ENCODE measurements around the gene TRAPPC10. TPM values are rescaled to one million over a fixed set of nuclear protein-coding genes. Genes with fewer than 3 reads are reported as not detected.

The TRAPPC10 gene
- total and polyA plus RNA-seq, 2 donors (not counting 1 experiment from before 2014, with no cell fraction given): 15.4 to 22.0 TPM

DNA sequence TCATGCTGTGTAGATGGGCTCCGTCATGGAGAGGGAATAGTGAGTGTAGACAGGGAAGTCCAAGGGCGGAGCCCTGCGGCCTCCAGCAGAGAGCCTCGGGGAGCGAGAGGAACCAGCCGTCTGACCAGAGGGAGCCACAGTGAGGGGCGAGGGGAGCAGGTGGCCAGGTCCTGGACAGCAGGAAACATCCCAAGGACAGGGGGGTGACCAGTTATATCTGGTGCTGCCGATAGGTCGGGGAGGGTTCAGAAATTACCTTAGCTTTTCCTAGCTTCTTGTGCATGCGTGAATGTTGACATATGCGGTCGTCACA, 46.5 kb downstream of the TRAPPC10 start:
- no peak for DNase-seq (ENCODE audit: low read depth in 2 of 2)
- no peak overlapping the region for H3K9ac ChIP-seq (ENCODE audit: insufficient read depth, low read length)

GRCh38 chr21:44058981-44059380, 46.9 kb downstream of the TRAPPC10 start:
- H3K4me2 ChIP-seq (ENCODE audit: extremely low read depth, insufficient read depth, low read length): no peak overlapping the region
- no peak overlapping the region for H2AFZ ChIP-seq (ENCODE audit: low read length)
- H3K9me3 ChIP-seq (ENCODE audit: control insufficient read depth, insufficient read depth, low read depth, low read length): no peaks in the 10 kb centered on the region
- no peaks in the 10 kb centered on the region for H4K20me1 ChIP-seq (ENCODE audit: control insufficient read depth, extremely low read depth, insufficient read depth, low read length)
- H3K4me1 ChIP-seq (ENCODE audit: control insufficient read depth, extremely low read depth, insufficient read depth, low read length): no peaks in the 10 kb centered on the region
- no peaks in the 10 kb centered on the region for H3K27me3 ChIP-seq (ENCODE audit: control insufficient read depth, insufficient read depth, low read length)
- H3K79me2 ChIP-seq (ENCODE audit: control insufficient read depth, insufficient read depth, low read length): no peaks in the 10 kb centered on the region
- H3K27ac ChIP-seq (ENCODE audit: insufficient read depth, low read length): no peak overlapping the region
- H3K4me3 ChIP-seq (replicated peaks in 1 of 4; ENCODE audit: control extremely low read depth in 1 of 4, insufficient read depth in 1 of 4, low read depth in 3 of 4, low read length in 4 of 4): no peak overlapping the region
- no peak for DNase-seq (ENCODE audit: low read depth in 2 of 2)
- H3K36me3 ChIP-seq (ENCODE audit: control insufficient read depth, insufficient read depth, low read length): peaks cover 9% of the 10 kb centered on the region
- TF ChIP-seq EZH2 (IDR thresholded peaks at IDR 0.05; ENCODE audit: low read length, missing control alignments) (no peak), CTCF (conservative IDR thresholded peaks at IDR 0.05 in 1 of 2, IDR thresholded peaks at IDR 0.05 in 1 of 2; ENCODE audit: low read depth in 1 of 2, low read length in 2 of 2) (no peak)
- H3K9ac ChIP-seq (ENCODE audit: insufficient read depth, low read length): no peak overlapping the region

More for the DNA sequence above, 46.5 kb downstream of the TRAPPC10 start:
- H3K79me2 ChIP-seq (ENCODE audit: control insufficient read depth, insufficient read depth, low read length): no peaks in the 10 kb centered on the region
- H2AFZ ChIP-seq (ENCODE audit: low read length): no peak overlapping the region
- H3K27ac ChIP-seq (ENCODE audit: insufficient read depth, low read length): no peak overlapping the region
- H3K27me3 ChIP-seq (ENCODE audit: control insufficient read depth, insufficient read depth, low read length): no peaks in the 10 kb centered on the region
- TF ChIP-seq EZH2 (IDR thresholded peaks at IDR 0.05; ENCODE audit: low read length, missing control alignments): no peak
- no peak for TF ChIP-seq CTCF (conservative IDR thresholded peaks at IDR 0.05 in 1 of 2, IDR thresholded peaks at IDR 0.05 in 1 of 2; ENCODE audit: low read depth in 1 of 2, low read length in 2 of 2)
- H3K9me3 ChIP-seq (ENCODE audit: control insufficient read depth, insufficient read depth, low read depth, low read length): no peaks in the 10 kb centered on the region
- H3K4me2 ChIP-seq (ENCODE audit: extremely low read depth, insufficient read depth, low read length): no peak overlapping the region
- no peaks in the 10 kb centered on the region for H3K4me1 ChIP-seq (ENCODE audit: control insufficient read depth, extremely low read depth, insufficient read depth, low read length)
- H4K20me1 ChIP-seq (ENCODE audit: control insufficient read depth, extremely low read depth, insufficient read depth, low read length): no peaks in the 10 kb centered on the region
- no peak overlapping the region for H3K4me3 ChIP-seq (replicated peaks in 1 of 4; ENCODE audit: control extremely low read depth in 1 of 4, insufficient read depth in 1 of 4, low read depth in 3 of 4, low read length in 4 of 4)
- H3K36me3 ChIP-seq (ENCODE audit: control insufficient read depth, insufficient read depth, low read length): peaks cover 9% of the 10 kb centered on the region

DNA sequence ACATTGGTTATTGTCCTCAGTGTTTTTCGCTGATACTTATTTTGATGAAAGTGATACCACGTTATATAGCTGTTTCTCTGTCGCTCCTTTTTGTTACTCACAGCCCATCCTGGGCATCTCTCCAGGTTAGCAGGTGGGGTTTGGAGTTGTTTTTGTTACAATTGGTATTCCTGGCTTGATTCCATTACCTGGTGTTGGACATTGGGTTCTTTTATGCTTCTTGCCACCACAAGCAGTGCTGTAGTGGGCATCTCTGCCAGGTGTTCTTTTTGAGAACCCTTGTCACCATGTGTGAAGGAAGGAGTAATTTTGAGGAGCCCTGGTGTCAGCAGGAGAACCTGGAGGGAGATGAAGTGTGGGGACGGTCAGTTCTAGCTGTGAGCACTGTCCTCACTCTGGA, 47.6 kb downstream of the TRAPPC10 start:
- no peak overlapping the region for H3K4me3 ChIP-seq (replicated peaks in 1 of 4; ENCODE audit: control extremely low read depth in 1 of 4, insufficient read depth in 1 of 4, low read depth in 3 of 4, low read length in 4 of 4)
- H4K20me1 ChIP-seq (ENCODE audit: control insufficient read depth, extremely low read depth, insufficient read depth, low read length): no peaks in the 10 kb centered on the region
- no peak overlapping the region for H3K4me2 ChIP-seq (ENCODE audit: extremely low read depth, insufficient read depth, low read length)
- peaks cover 9% of the 10 kb centered on the region for H3K36me3 ChIP-seq (ENCODE audit: control insufficient read depth, insufficient read depth, low read length)
- H3K27ac ChIP-seq (ENCODE audit: insufficient read depth, low read length): no peak overlapping the region
- DNase-seq (ENCODE audit: low read depth in 2 of 2): no peak
- H3K79me2 ChIP-seq (ENCODE audit: control insufficient read depth, insufficient read depth, low read length): no peaks in the 10 kb centered on the region
- H3K27me3 ChIP-seq (ENCODE audit: control insufficient read depth, insufficient read depth, low read length): no peaks in the 10 kb centered on the region
- no peak overlapping the region for H3K9ac ChIP-seq (ENCODE audit: insufficient read depth, low read length)
- TF ChIP-seq CTCF (conservative IDR thresholded peaks at IDR 0.05 in 1 of 2, IDR thresholded peaks at IDR 0.05 in 1 of 2; ENCODE audit: low read depth in 1 of 2, low read length in 2 of 2) (no peak), EZH2 (IDR thresholded peaks at IDR 0.05; ENCODE audit: low read length, missing control alignments) (no peak)
- no peaks in the 10 kb centered on the region for H3K4me1 ChIP-seq (ENCODE audit: control insufficient read depth, extremely low read depth, insufficient read depth, low read length)
- H2AFZ ChIP-seq (ENCODE audit: low read length): no peak overlapping the region
- H3K9me3 ChIP-seq (ENCODE audit: control insufficient read depth, insufficient read depth, low read depth, low read length): no peaks in the 10 kb centered on the region

Measured in fibroblast of lung (primary cell).